Measurements from ENCODE around the gene SPO11. TPM values are rescaled to one million over a fixed set of nuclear protein-coding genes. Genes with fewer than 3 reads are reported as not detected.
A peak's percentile ranks its signal among the peaks of the same experiment; 100 is the strongest.
"Not testable (repeated sequence)": the region's sequence is repeated elsewhere in the genome, so short reads cannot be mapped to it uniquely, and the experiment has no call there.

The SPO11 gene
- total and polyA plus RNA-seq, 2 experiments from 2014 or later = not detected

DNA sequence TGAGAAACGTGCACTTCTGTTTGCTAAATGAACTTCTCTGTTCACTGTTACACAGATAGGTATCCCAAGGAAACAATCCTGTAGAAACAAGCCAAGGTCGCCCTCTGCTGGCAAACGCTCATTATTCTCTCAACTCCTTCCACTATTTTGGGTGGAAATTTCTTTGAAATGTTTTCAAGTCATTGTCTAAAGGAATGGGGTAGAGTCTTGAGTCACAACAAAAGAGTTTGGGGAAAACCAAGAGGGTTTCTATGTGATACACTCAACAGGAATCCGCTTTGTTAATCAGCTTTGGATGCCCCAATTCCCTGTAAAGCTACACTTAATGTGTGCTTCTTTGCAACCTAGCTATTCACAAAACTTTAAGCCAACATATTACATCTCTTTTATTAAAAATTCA is 16.9 kb downstream of the SPO11 start:
- H3K9ac ChIP-seq = no peak overlapping the region
- H3F3A ChIP-seq (ENCODE audit: insufficient read depth) = peaks cover 22% of the 10 kb centered on the region
- H4K20me1 ChIP-seq (ENCODE audit: insufficient read depth) = no peaks in the 10 kb centered on the region
- peak overlapping the region; percentile 36 for H3K27ac ChIP-seq
- no peaks in the 10 kb centered on the region for H3K36me3 ChIP-seq (ENCODE audit: low read depth)
- no peak overlapping the region for H2AFZ ChIP-seq
- no peaks in the 10 kb centered on the region; the same call in none of the 2 replicates for H3K79me2 ChIP-seq (ENCODE audit: insufficient read depth)
- H3K9me3 ChIP-seq (ENCODE audit: low read depth) = no peaks in the 10 kb centered on the region
- WGBS, 2 experiments (ENCODE audit: low coverage in 1 of 2, low lambda C conversion rate in 2 of 2, missing lambda C conversion rate in 2 of 2) = 0 to 1% methylated on average over 4 of the region's 4 CpGs
- in situ Hi-C loops (cut with MboI) = no loop called here
- H3K9me2 ChIP-seq (ENCODE audit: insufficient read depth) = no peaks in the 10 kb centered on the region
- no peaks in the 10 kb centered on the region for H3K27me3 ChIP-seq (replicated peaks; ENCODE audit: insufficient read depth)
- H3K4me3 ChIP-seq = no peak overlapping the region
- peaks cover 23% of the 10 kb centered on the region for H3K4me1 ChIP-seq (ENCODE audit: insufficient read depth)
- DNase-seq = peak; percentile 92
- TF ChIP-seq EZH2 (IDR thresholded peaks at IDR 0.05; ENCODE audit: insufficient read depth, poor library complexity, severe bottlenecking) (no peak), EZH2phosphoT487 (IDR thresholded peaks at IDR 0.05; ENCODE audit: insufficient read depth, low read depth) (no peak)
- no peak overlapping the region for H3K4me2 ChIP-seq (ENCODE audit: unreplicated experiment)

DNA sequence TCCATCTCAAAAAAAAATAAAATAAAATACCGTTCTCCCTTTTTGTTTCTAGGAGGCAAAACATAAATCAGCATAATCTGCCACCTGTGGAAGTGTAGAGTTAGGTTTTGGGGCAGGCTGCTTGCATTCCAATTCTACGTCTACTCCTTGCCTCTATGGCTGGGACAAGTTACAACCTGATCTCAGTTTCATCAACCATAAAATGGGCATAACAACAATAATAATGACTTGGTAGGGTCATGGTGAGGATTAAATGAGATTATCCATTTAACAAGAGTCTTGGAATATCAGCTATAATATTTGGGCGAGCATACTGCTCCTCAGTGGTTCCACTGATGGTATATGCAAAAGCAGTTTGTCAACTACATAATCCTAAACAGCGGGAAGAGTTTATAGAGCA is 17.8 kb downstream of the SPO11 start:
- TF ChIP-seq EZH2phosphoT487 (IDR thresholded peaks at IDR 0.05; ENCODE audit: insufficient read depth, low read depth) (no peak), EZH2 (IDR thresholded peaks at IDR 0.05; ENCODE audit: insufficient read depth, poor library complexity, severe bottlenecking) (no peak)
- 60 to 62% methylated on average over 4 of the region's 4 CpGs for WGBS, 2 experiments (ENCODE audit: low coverage in 1 of 2, low lambda C conversion rate in 2 of 2, missing lambda C conversion rate in 2 of 2)

DNA sequence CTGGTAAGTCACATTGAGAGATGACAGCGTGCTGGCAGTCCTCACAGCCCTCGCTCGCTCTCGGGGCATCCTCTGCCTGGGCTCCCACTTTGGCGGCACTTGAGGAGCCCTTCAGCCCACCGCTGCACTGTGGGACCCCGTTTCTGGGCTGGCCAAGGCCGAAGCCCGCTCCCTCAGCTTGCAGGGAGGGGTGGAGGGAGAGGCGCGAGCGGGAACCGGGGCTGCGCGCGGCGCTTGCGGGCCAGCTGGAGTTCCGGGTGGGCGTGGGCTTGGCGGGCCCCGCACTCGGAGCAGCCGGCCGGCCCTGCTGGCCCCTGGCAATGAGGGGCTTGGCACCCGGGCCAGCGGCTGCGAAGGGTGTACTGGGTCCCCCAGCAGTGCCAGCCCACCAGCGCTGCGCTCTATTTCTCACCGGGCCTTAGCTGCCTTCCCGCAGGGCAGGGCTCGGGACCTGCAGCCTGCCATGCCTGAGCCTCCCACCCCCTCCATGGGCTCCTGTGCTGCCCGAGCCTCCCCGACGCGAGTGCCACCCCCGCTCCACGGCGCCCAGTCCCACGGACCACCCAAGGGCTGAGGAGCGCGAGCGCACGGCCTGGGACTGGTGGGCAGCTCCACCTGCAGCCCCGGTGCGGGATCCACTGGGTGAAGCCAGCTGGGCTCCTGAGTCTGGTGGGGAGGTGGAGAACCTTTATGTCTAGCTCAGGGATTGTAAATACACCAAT is 18.8 kb downstream of the SPO11 start:
- H3K4me2 ChIP-seq (ENCODE audit: unreplicated experiment); H3K9ac ChIP-seq; H3K27ac ChIP-seq; H3K9me3 ChIP-seq (ENCODE audit: low read depth); H3K4me3 ChIP-seq; H3K27me3 ChIP-seq (replicated peaks; ENCODE audit: insufficient read depth); H3K36me3 ChIP-seq (ENCODE audit: low read depth); H4K20me1 ChIP-seq (ENCODE audit: insufficient read depth); in situ Hi-C loops (cut with MboI); H3K79me2 ChIP-seq (ENCODE audit: insufficient read depth); H3K9me2 ChIP-seq (ENCODE audit: insufficient read depth); H2AFZ ChIP-seq; DNase-seq: not testable (repeated sequence)
- H3F3A ChIP-seq (ENCODE audit: insufficient read depth) = peaks cover 18% of the 10 kb centered on the region
- H3K4me1 ChIP-seq (ENCODE audit: insufficient read depth) = peaks cover 33% of the 10 kb centered on the region
- WGBS, 2 experiments (ENCODE audit: low coverage in 1 of 2, low lambda C conversion rate in 2 of 2, missing lambda C conversion rate in 2 of 2) = 90 to 93% methylated on average over 21 to 40 of the region's 47 CpGs

More for the DNA sequence above, 17.8 kb downstream of the SPO11 start:
- in situ Hi-C loops (cut with MboI) = no loop called here
- no peak for DNase-seq
- Histone ChIP-seq H3K4me1 (ENCODE audit: insufficient read depth) (peaks cover 30% of the 10 kb centered on the region), H3K4me2 (ENCODE audit: unreplicated experiment) (no peak overlapping the region), H3K79me2 (ENCODE audit: insufficient read depth) (no peaks in the 10 kb centered on the region; the same call in none of the 2 replicates), H3K27me3 (replicated peaks; ENCODE audit: insufficient read depth) (no peaks in the 10 kb centered on the region), H3K9me3 (ENCODE audit: low read depth) (no peaks in the 10 kb centered on the region), H3K36me3 (ENCODE audit: low read depth) (no peaks in the 10 kb centered on the region), H3K9ac (no peak overlapping the region), H3F3A (ENCODE audit: insufficient read depth) (peaks cover 22% of the 10 kb centered on the region), H4K20me1 (ENCODE audit: insufficient read depth) (no peaks in the 10 kb centered on the region), H3K9me2 (ENCODE audit: insufficient read depth) (no peaks in the 10 kb centered on the region), H3K27ac (no peak overlapping the region), H2AFZ (no peak overlapping the region), H3K4me3 (no peak overlapping the region)

DNA sequence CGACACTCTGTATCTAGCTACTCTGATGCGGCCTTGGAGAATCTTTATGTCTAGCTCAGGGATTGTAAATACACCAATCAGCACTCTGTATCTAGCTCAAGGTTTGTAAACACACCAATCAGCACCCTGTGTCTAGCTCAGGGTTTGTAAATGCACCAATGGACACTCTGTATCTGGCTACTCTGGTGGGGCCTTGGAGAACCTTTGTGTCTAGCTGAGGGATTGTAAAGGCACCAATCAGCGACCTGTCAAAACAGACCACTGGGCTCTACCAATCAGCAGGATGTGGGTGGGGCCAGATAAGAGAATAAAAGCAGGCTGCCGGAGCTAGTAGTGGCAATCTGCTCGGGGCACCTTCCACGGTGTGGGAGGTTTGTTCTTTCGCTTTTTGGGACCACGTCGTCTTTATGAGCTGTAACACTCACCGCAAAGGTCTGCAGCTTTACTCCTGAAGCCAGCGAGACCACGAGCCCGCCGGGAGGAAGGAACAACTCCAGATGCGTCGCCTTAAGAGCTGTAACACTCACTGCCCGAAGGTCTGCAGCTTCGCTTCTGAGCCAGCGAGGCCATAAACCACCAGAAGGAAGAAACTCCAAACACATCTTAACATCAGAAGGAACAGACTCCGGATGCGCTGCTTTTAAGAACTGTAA is 19.4 kb downstream of the SPO11 start:
- in situ Hi-C loops (cut with MboI); H4K20me1 ChIP-seq (ENCODE audit: insufficient read depth); DNase-seq; H2AFZ ChIP-seq; H3K27ac ChIP-seq; H3K4me3 ChIP-seq; H3K9ac ChIP-seq; H3K9me2 ChIP-seq (ENCODE audit: insufficient read depth); H3K36me3 ChIP-seq (ENCODE audit: low read depth); H3K4me2 ChIP-seq (ENCODE audit: unreplicated experiment); H3K9me3 ChIP-seq (ENCODE audit: low read depth); H3K79me2 ChIP-seq (ENCODE audit: insufficient read depth); H3K27me3 ChIP-seq (replicated peaks; ENCODE audit: insufficient read depth): not testable (repeated sequence)
- Histone ChIP-seq H3F3A (ENCODE audit: insufficient read depth) (peaks cover 18% of the 10 kb centered on the region), H3K4me1 (ENCODE audit: insufficient read depth) (peaks cover 31% of the 10 kb centered on the region)
- WGBS, 2 experiments (ENCODE audit: low coverage in 1 of 2, low lambda C conversion rate in 2 of 2, missing lambda C conversion rate in 2 of 2) = 92% methylated on average over 20 to 21 of the region's 21 CpGs
